ENCODE results near the gene FNDC3B. TPM values are rescaled to one million over a fixed set of nuclear protein-coding genes. Genes with fewer than 3 reads are reported as not detected.

The FNDC3B gene
- total RNA-seq, 1 donor from 2014 or later, result 290 TPM

- Mint-ChIP-seq H3K27ac (ENCODE audit: unreplicated experiment) (peak overlapping the region; percentile 75), H3K4me3 (ENCODE audit: unreplicated experiment) (no peak overlapping the region), H3K9me3 (ENCODE audit: low read depth) (no peaks in the 10 kb centered on the region), H3K36me3 (ENCODE audit: low read depth) (peaks cover 48% of the 10 kb centered on the region), H3K4me1 (ENCODE audit: low read depth) (peaks cover 69% of the 10 kb centered on the region), H3K27me3 (ENCODE audit: low read depth) (no peaks in the 10 kb centered on the region)
- TF ChIP-seq, protein P1, sequence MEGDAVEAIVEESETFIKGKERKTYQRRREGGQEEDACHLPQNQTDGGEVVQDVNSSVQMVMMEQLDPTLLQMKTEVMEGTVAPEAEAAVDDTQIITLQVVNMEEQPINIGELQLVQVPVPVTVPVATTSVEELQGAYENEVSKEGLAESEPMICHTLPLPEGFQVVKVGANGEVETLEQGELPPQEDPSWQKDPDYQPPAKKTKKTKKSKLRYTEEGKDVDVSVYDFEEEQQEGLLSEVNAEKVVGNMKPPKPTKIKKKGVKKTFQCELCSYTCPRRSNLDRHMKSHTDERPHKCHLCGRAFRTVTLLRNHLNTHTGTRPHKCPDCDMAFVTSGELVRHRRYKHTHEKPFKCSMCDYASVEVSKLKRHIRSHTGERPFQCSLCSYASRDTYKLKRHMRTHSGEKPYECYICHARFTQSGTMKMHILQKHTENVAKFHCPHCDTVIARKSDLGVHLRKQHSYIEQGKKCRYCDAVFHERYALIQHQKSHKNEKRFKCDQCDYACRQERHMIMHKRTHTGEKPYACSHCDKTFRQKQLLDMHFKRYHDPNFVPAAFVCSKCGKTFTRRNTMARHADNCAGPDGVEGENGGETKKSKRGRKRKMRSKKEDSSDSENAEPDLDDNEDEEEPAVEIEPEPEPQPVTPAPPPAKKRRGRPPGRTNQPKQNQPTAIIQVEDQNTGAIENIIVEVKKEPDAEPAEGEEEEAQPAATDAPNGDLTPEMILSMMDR (IDR thresholded peaks at IDR 0.05), result no peak
- no peak for DNase-seq (ENCODE audit: low spot score)
Measured at GRCh38 chr3:172312711-172313110, 273.3 kb downstream of the FNDC3B start.

GRCh38 chr3:172313671-172314070 lies 274.3 kb downstream of the FNDC3B start:
- no peaks in the 10 kb centered on the region for H3K27me3 Mint-ChIP-seq (ENCODE audit: low read depth)
- no peak for DNase-seq (ENCODE audit: low spot score)
- no peaks in the 10 kb centered on the region for H3K9me3 Mint-ChIP-seq (ENCODE audit: low read depth)
- peaks cover 73% of the 10 kb centered on the region for H3K4me1 Mint-ChIP-seq (ENCODE audit: low read depth)
- TF ChIP-seq, protein P1 (IDR thresholded peaks at IDR 0.05), result no peak
- no peak overlapping the region for H3K4me3 Mint-ChIP-seq (ENCODE audit: unreplicated experiment)
- H3K27ac Mint-ChIP-seq (ENCODE audit: unreplicated experiment), result peak overlapping the region; percentile 75
- H3K36me3 Mint-ChIP-seq (ENCODE audit: low read depth), result peaks cover 43% of the 10 kb centered on the region

GRCh38 chr3:172314591-172315160 lies 275.3 kb downstream of the FNDC3B start:
- Mint-ChIP-seq H3K4me1 (ENCODE audit: low read depth) (peaks cover 83% of the 10 kb centered on the region), H3K27ac (ENCODE audit: unreplicated experiment) (peak overlapping the region; percentile 75), H3K27me3 (ENCODE audit: low read depth) (no peaks in the 10 kb centered on the region), H3K36me3 (ENCODE audit: low read depth) (peaks cover 44% of the 10 kb centered on the region), H3K4me3 (ENCODE audit: unreplicated experiment) (no peak overlapping the region), H3K9me3 (ENCODE audit: low read depth) (no peaks in the 10 kb centered on the region)
- no peak for DNase-seq (ENCODE audit: low spot score)
- TF ChIP-seq, protein P1 (IDR thresholded peaks at IDR 0.05), result no peak

GRCh38 chr3:172315401-172316091 lies 276.2 kb downstream of the FNDC3B start:
- TF ChIP-seq, protein P1 (IDR thresholded peaks at IDR 0.05), result no peak
- DNase-seq (ENCODE audit: low spot score), result no peak
- peaks cover 43% of the 10 kb centered on the region for H3K36me3 Mint-ChIP-seq (ENCODE audit: low read depth)
- H3K27ac Mint-ChIP-seq (ENCODE audit: unreplicated experiment), result peak overlapping the region; percentile 83
- peaks cover 92% of the 10 kb centered on the region for H3K4me1 Mint-ChIP-seq (ENCODE audit: low read depth)
- no peaks in the 10 kb centered on the region for H3K9me3 Mint-ChIP-seq (ENCODE audit: low read depth)
- no peaks in the 10 kb centered on the region for H3K27me3 Mint-ChIP-seq (ENCODE audit: low read depth)
- no peak overlapping the region for H3K4me3 Mint-ChIP-seq (ENCODE audit: unreplicated experiment)

DNA sequence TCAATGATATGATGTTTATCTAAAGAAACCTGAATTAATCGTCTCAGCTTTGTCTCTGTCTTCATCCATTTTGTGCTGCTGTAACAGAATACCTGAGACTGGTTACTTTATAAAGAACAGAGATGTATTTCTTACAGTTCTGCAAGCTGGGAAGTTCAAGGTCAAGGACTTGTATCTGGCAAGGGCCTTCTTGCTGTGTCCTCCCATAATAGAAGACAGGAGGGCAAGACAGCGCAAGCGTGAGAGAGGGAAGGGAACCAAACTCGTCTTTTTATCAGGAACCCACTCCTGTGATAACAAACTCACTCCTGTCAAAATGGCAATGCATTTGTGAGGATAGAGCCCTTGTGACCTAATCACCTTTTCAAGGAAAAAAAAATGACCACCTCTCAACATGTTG lies 277.4 kb downstream of the FNDC3B start:
- H3K4me3 Mint-ChIP-seq (ENCODE audit: unreplicated experiment), result no peak overlapping the region
- H3K27ac Mint-ChIP-seq (ENCODE audit: unreplicated experiment), result peak overlapping the region; percentile 83
- TF ChIP-seq, protein P1 (IDR thresholded peaks at IDR 0.05), result no peak
- peaks cover 97% of the 10 kb centered on the region for H3K4me1 Mint-ChIP-seq (ENCODE audit: low read depth)
- H3K27me3 Mint-ChIP-seq (ENCODE audit: low read depth), result no peaks in the 10 kb centered on the region
- peaks cover 35% of the 10 kb centered on the region for H3K36me3 Mint-ChIP-seq (ENCODE audit: low read depth)
- no peaks in the 10 kb centered on the region for H3K9me3 Mint-ChIP-seq (ENCODE audit: low read depth)
- no peak for DNase-seq (ENCODE audit: low spot score)

Measured in chondrocyte (in vitro differentiated cells).